ENCODE results near the gene APC2.

The APC2 gene

DNA sequence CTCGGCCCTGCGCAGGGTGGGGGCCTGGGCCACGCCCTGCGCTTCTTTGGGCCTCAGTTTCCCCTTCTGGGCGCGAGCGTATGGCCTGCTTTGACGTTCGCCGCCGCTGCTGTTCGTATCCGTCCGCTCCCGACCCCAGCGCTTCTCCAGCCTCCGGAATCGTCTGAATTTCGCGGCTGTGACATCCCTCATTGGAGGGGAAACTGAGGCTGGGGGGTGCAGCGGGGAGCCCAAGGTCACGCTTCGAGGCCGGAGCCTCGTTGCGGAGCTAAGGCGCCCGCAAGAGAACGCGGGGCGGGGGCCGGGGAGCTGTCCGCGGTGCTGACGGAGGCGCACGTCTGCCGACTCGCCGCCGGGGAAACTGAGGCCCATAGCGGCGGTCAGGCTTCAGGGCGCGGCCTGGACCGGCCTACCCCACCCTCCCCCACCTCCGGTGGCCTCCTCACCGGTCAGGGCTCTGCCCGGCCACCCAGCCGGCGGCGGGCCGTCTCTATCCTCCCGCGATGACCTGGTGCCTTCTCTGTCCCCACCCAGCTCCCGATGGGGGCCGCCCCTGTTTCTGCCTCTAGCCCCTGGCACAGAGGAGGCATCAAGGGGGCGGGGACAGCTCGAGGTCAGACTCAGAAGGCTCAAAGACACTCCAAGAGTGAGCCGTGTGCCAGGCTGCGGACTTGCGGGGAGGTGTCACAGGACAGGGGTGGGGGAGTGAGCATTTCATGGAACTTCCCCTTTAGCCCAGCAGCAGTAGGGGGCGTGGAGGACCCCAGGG is 3.0 kb upstream of the APC2 start:
- no peak for DNase-seq (ENCODE audit: low spot score)

GRCh38 chr19:1447504-1447903 is 2.4 kb upstream of the APC2 start:
- no peak for DNase-seq (ENCODE audit: low spot score)

- no peak for DNase-seq (ENCODE audit: low spot score)
Observed at GRCh38 chr19:1447944-1448343, 2.0 kb upstream of the APC2 start.

DNA sequence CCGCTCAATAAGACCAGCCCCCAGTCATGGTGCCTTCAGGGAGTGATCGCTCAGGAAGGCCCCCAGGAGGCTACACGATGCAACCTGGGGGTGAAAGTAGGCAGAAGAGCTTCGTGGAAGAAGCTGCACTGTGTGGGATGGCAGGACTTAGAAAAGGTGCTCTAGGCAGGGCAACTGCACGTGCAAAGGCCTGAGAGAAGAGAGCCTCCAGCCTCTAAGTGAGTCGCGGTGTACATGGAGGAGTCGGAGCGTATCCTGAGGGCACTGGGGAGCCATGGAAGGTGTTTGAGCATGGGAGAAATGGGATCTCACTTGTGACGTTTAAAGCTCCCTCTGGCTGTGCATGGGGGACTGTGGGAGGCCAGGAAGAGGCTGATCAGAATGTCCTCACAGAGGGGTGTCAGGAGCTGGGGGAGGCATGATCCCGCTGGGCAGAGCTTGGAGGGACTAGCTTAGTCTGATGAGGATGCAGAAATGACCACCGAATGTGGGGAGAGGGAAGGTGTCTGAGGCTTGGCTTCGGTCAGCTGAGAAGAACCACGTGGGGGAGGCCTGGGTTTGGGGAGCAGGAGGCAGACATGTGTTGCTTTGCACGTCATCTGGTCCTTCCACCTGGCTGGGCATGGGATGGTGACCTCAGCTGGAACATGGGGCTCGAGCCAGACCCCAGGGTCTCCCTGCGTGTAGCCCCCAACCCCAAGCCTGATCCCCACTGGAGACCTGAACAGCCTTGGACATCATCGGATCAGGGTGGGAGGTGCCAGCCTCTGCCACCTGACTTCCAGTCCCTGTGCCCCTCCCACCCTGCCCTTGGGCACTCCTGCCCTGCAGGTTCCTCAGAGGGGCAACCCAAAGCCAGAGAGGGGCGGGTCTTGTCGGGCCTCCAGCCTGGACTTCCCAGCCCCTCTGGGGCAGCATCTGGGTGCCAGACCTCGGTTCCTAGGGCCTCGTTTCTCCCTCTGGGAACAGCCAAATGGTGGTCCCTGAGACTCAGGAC is 1.1 kb downstream of the APC2 start:
- DNase-seq (ENCODE audit: low spot score): no peak

DNA sequence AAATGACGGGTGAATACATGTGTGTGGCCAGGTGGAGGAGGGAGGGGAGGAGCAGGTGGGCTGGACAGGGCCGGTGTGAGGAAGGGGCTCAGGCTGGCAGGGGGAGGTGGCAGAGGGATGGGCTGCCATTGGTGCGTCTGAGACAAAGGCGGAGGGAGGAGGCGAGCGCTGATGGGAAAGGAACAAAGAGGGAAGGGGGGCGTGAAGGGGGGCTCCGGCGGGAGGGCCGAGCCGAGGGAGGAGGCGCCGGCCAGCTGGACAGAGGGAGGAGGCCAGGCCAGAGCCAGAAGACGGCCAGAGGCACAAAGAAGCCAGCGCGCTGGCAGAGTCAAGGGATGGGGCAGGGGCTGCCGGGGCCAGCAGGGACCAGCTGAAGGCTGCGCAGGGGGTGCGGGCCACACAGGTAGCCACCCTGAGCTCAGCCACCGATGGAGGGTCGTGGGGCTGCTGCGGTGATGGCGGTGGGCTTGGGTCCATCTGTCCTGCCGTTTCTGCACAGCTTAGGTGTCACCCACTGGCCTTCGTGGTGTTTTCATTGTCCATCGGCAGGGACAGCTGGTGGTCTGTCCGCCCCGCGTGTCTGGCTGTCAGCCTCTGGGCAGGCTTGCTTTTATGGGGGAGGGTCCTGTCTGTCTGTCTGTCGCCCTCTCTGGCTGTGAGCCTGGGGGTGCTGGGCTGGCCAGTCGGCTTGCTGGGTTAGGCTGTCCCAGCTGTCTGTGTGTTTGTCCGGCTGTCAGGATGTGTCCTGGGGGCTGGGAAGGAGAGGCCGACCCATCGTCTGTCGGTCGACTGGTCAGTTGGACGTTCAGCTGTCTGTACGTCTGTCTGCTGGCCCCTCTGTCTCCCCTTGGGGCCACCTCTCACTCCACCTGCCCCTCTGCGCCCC is 2.2 kb downstream of the APC2 start:
- DNase-seq (ENCODE audit: low spot score): no peak

GRCh38 chr19:1452802-1453524 is 3.0 kb downstream of the APC2 start:
- DNase-seq (ENCODE audit: low spot score): no peak

DNA sequence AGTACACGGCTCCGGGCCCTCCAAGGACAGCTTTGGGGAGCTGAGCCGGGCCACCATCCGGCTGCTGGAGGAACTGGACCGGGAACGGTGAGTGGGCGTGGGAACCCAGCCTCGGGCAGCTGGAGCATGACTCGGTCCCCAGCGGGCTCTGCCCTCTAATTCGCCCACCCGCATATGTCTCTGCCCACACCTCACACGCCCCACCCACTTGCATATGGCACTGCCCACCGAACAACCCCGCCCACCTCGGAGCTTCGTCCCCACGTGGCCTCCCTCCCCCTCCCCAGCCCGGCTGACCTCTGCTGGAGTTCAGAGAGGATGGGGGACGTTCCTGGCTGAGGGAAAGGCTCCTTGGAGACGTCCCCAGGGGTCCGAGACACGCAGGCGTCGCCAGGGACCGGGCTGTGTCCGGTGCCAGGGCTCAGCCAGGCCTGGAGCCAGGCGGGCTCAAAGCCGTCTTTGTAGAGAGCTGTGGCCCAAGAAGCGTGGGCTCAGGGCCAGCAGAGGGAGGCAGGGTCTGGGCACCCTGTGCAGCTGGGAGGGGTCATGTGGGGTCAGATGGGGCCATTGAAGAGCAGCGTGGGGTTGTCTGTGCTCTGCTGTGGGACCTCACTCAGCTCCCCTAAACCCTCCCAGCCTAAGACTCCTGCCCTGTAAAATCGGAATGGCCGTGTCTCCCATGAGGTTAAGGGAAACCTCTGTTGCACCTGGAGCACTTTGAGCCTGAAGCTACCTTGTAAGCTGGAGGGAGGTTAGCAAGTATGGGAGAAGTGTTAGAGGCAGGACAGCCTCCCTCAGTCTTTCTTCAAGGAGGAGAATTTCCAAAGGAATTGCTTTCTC is 3.8 kb downstream of the APC2 start:
- DNase-seq (ENCODE audit: low spot score): peak; percentile 37

DNA sequence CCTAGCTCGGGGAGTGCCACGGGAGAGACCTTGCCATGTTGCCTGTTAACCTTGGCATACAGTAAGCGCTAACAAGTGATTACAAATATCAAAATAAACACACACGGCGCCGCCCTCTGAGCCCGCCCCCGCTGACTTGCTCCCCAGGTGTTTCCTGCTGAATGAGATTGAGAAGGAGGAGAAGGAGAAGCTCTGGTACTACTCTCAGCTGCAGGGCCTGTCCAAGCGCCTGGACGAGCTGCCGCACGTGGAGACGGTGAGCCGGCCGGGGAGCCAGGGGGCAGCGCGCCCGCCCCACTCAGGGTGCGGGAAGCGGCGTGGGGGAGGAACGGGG is 5.0 kb downstream of the APC2 start:
- DNase-seq (ENCODE audit: low spot score): no peak

DNA sequence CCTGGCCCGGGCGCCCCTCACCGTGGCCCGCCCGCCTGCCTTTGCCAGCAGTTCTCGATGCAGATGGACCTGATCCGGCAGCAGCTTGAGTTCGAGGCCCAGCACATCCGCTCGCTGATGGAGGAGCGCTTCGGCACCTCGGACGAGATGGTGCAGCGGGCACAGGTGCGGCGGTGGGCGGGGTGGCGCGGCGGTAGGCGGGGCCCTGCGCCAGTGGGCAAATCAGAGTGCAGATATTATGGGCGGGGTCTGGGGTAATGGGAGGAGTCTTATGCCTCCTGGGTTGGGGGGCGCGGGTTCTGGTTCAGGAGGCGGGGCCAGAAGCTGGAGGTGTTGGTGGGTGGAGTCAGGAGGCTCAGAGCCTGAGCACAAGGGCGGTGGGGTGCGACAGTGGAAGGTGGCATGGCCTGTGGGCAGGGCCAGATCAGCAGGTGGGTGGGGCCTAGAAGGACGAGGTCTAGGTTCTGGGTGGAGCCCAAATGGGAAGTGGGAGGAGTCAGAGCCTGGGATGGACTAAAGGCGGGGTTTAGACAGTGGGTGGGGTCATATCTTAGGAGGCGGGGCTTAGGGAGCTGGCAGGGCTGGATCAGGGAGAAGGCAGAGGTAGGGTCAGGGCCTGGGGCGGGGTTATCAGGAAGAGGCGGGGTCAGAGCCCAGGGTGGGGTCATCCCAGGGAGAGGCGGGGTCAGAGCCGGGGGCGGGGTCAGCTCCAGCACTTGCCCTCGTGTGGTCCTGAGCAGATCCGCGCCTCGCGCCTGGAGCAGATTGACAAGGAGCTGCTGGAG is 5.6 kb downstream of the APC2 start:
- DNase-seq (ENCODE audit: low spot score): peak; percentile 72

GRCh38 chr19:1456121-1456900 is 6.4 kb downstream of the APC2 start:
- no peak for DNase-seq (ENCODE audit: low spot score)

- DNase-seq (ENCODE audit: low spot score): no peak
Observed at GRCh38 chr19:1457031-1457739, 7.3 kb downstream of the APC2 start.

DNA sequence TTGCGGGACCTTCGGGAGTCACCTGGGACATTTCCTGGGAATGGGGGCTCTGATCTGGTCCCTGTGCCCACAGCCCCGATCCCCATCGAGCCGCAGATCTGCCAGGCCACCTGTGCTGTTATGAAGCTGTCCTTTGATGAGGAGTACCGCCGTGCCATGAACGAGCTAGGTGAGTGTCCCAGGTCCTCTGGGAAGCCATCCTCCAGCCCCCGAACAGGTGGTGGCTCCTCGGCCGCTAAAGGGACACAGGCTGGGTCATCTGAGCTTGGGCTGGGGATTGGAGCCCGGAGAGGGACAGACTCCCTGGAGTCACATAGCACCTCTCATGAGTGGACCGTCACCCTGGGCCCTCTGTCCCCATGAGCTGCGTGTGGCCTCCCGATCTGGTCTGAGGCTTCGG is 8.0 kb downstream of the APC2 start:
- DNase-seq (ENCODE audit: low spot score): no peak

DNA sequence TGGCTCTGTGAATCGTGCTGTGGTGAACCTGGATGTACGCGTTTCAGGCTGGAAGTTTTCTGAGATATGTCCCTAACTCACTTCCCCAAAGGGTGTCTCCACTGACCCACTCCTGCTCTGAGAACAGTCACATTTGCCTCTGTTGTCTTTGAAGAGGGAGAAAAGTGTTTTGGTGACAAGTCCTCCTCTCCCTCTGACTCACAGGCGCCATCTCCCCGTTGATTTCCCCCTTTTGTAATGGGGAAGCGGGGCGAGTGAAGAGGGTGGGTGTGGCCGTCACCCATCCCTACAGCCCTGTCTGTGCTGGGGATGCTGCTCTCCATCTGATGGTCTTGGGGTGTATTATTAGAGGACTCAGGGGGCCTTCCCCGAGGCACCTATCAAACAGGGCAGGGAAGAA is 9.6 kb downstream of the APC2 start:
- DNase-seq (ENCODE audit: low spot score): no peak

DNA sequence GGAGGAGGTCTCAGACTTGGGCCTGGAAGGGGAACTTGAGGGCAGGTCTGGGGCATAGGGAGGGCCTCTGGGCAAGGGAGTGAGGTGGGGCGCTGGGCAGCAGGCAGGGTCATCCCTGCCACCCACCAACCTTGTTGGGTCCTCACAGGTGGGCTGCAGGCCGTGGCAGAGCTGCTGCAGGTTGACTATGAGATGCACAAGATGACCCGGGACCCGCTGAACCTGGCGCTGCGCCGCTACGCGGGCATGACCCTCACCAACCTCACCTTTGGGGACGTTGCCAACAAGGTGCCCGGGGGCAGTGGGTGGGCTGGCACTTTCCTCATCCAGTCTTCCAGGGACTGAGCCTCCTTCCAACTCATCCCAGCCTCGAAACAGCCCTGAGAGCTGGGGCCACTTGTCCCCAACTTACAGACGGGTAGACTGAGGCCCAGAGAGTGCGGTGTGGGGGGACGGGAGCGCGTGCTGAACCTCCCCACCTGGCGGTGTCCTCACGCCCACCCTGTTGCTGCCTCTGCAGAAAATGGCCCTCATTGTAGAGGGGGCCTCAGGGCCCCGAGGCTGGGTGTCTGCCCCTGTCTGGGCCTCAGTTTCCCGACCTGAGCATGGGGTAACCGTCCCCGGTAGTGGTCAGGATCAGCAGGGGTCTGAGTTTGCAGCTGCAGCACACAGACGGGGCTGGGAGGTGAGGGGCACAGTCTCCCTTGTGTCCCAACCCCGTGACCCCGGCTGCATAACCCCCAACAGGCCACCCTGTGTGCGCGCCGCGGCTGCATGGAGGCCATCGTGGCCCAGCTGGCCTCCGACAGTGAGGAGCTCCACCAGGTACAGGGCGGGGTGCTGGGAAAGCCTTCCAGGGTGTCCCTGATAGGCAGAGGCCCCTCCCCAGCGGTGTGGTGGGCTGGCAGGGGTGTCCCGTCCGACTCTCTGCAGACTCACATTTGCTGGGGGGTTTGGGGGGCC is 10.4 kb downstream of the APC2 start:
- DNase-seq (ENCODE audit: low spot score): no peak

DNA sequence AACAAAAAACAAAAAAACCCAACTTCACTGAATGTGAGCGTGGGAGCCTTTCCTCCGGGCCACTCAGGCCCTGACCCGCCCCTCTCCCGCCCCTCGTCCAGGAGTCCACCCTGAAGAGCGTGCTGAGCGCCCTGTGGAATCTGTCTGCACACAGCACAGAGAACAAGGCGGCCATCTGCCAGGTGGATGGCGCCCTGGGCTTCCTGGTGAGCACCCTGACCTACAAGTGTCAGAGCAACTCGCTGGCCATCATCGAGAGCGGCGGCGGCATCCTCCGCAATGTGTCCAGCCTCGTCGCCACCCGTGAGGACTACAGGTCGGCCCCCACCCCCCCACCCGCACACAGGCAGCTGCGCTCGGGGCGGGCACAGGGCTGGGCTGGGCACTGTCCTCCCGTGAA is 11.9 kb downstream of the APC2 start:
- no peak for DNase-seq (ENCODE audit: low spot score)

DNA sequence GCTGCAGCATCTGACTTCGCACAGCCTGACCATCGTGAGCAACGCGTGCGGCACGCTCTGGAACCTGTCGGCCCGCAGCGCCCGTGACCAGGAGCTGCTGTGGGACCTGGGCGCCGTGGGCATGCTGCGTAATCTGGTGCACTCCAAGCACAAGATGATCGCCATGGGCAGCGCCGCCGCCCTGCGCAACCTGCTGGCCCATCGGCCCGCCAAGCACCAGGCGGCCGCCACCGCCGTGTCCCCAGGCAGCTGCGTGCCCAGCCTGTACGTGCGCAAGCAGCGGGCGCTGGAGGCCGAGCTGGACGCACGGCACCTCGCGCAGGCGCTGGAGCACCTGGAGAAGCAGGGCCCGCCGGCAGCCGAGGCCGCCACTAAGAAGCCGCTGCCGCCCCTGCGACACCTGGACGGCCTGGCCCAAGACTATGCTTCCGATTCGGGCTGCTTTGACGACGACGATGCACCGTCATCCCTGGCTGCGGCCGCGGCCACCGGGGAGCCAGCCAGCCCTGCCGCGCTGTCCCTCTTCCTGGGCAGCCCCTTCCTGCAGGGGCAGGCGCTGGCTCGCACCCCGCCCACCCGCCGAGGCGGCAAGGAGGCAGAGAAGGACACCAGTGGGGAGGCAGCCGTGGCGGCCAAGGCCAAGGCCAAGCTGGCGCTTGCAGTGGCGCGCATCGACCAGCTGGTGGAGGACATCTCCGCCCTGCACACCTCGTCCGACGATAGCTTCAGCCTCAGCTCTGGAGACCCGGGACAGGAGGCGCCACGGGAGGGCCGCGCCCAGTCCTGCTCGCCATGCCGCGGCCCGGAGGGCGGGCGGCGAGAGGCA is 15.5 kb downstream of the APC2 start:
- peak; percentile 67 for DNase-seq (ENCODE audit: low spot score)
